WTC11 (cell line): ENCODE results near the gene ZSCAN2. TPM values are rescaled to one million over a fixed set of nuclear protein-coding genes. Genes with fewer than 3 reads are reported as not detected.

Experiments
- ATAC-seq: fragments of 200-7000 bp; cut with Tn5 transposase; 2 replicates; pipeline ENCODE4 v1.10.0; 2021; ENCODE audit warnings: mild to moderate bottlenecking, moderate library complexity
- CTCF ChIA-PET: fragments of 300-600 bp; sonication (Branson Sonifier 250); formaldehyde crosslinking; loops from one replicate; lab custom pipeline; 2021; ENCODE audit warnings: antibody characterized with exemption; lab: Charles Lee
- POLR2A ChIA-PET: fragments of 350-600 bp; sonication (Branson Sonifier 250); formaldehyde crosslinking; loops from one replicate; lab custom pipeline; 2021; ENCODE audit warnings: antibody characterized with exemption; lab: Charles Lee
- DNase-seq: peaks from one replicate; pipeline ENCODE4 v3.0.0; 2021; ENCODE audit warnings: low spot score
- H3K27ac Mint-ChIP-seq: 2 replicates; pipeline ENCODE4 v1.8.0; 2021; ENCODE audit warnings: mixed read lengths
- H3K27me3 Mint-ChIP-seq: 2 replicates; pipeline ENCODE4 v1.8.0; 2021; ENCODE audit warnings: low read depth, mild to moderate bottlenecking, moderate library complexity, mixed read lengths
- H3K36me3 Mint-ChIP-seq: 2 replicates; pipeline ENCODE4 v1.8.0; 2021; ENCODE audit warnings: mixed read lengths
- H3K4me1 Mint-ChIP-seq: 2 replicates; pipeline ENCODE4 v1.8.0; 2022; ENCODE audit warnings: mixed read lengths
- H3K4me3 Mint-ChIP-seq: 2 replicates; pipeline ENCODE4 v1.8.0; 2021; ENCODE audit warnings: mild to moderate bottlenecking, moderate library complexity, mixed read lengths
- H3K9me3 Mint-ChIP-seq: 2 replicates; pipeline ENCODE4 v1.8.0; 2021; ENCODE audit warnings: mixed read lengths
- AFF4 ChIP-seq: sonication (generic); formaldehyde crosslinking; IDR thresholded peaks from 2 replicates; pipeline ENCODE4 v1.8.1; 2023; ENCODE audit warnings: mild to moderate bottlenecking, missing genetic modification reagents, borderline replicate concordance
- ATF1 ChIP-seq: sonication (generic); formaldehyde crosslinking; IDR thresholded peaks from 2 replicates; pipeline ENCODE4 v1.8.1; 2023; ENCODE audit warnings: mild to moderate bottlenecking, moderate library complexity, missing genetic modification reagents
- ATF2 ChIP-seq: sonication (generic); formaldehyde crosslinking; IDR thresholded peaks from 2 replicates; pipeline ENCODE4 v1.8.1; 2022; ENCODE audit warnings: low read depth, missing genetic modification reagents, borderline replicate concordance
- ATF6 ChIP-seq: sonication (generic); formaldehyde crosslinking; IDR thresholded peaks from 2 replicates; pipeline ENCODE4 v1.8.1; 2023; ENCODE audit warnings: mild to moderate bottlenecking, missing genetic modification reagents
- CREB1 ChIP-seq: sonication (generic); formaldehyde crosslinking; IDR thresholded peaks from 2 replicates; pipeline ENCODE4 v1.8.0; 2023; ENCODE audit warnings: mild to moderate bottlenecking, missing genetic modification reagents
- E2F1 ChIP-seq: sonication (generic); formaldehyde crosslinking; IDR thresholded peaks from 2 replicates; pipeline ENCODE4 v1.8.0; 2022; ENCODE audit warnings: mild to moderate bottlenecking, missing genetic modification reagents
- EMX1 ChIP-seq: fragments of 250-450 bp; sonication (Bioruptor Pico); IDR thresholded peaks from 2 replicates; pipeline ENCODE4 v1.8.0; 2021; ENCODE audit warnings: mild to moderate bottlenecking
- ESRRA ChIP-seq: sonication (generic); formaldehyde crosslinking; IDR thresholded peaks from 2 replicates; pipeline ENCODE4 v1.8.1; 2022; ENCODE audit warnings: mild to moderate bottlenecking, missing genetic modification reagents, borderline replicate concordance
- JAZF1 ChIP-seq: fragments of 250-450 bp; sonication (Bioruptor Pico); IDR thresholded peaks from 2 replicates; pipeline ENCODE4 v1.9.0; 2021; ENCODE audit warnings: moderate library complexity, mild to moderate bottlenecking, inconsistent platforms
- MLX ChIP-seq: sonication (generic); formaldehyde crosslinking; IDR thresholded peaks from 2 replicates; pipeline ENCODE4 v1.8.1; 2023; ENCODE audit warnings: mild to moderate bottlenecking, missing genetic modification reagents, moderate library complexity
- PREB ChIP-seq: sonication (generic); formaldehyde crosslinking; IDR thresholded peaks from 2 replicates; pipeline ENCODE4 v1.8.1; 2022; ENCODE audit warnings: mild to moderate bottlenecking, missing genetic modification reagents, moderate library complexity, borderline replicate concordance
- TEAD1 ChIP-seq: sonication (generic); formaldehyde crosslinking; IDR thresholded peaks from 2 replicates; pipeline ENCODE4 v1.8.0; 2022; ENCODE audit warnings: mild to moderate bottlenecking, missing genetic modification reagents
- ZNF232 ChIP-seq: sonication (generic); formaldehyde crosslinking; IDR thresholded peaks from 2 replicates; pipeline ENCODE4 v1.8.0; 2022; ENCODE audit warnings: mild to moderate bottlenecking, missing genetic modification reagents
- ZNF425 ChIP-seq: fragments of 250-450 bp; sonication (Bioruptor Pico); conservative IDR thresholded peaks from 2 replicates; pipeline ENCODE4 v1.9.0; 2021; ENCODE audit warnings: mild to moderate bottlenecking
- ZNF512 ChIP-seq: sonication (generic); formaldehyde crosslinking; IDR thresholded peaks from 2 replicates; pipeline ENCODE4 v1.8.1; 2022; ENCODE audit warnings: missing genetic modification reagents, borderline replicate concordance
- total RNA-seq: library from RNA; stranded (reverse); gene quantifications from 3 replicates; pipeline ENCODE4 v1.2.3, GENCODE V29; 2021

Gene ZSCAN2
- total RNA-seq, 1 experiment from 2014 or later = 51.9 TPM

- TF ChIP-seq EMX1 (CRISPR knock-in tag) (no peak), ZNF425 (CRISPR knock-in tag) (no peak), ATF6 (CRISPR knock-in tag) (no peak), ZNF232 (CRISPR knock-in tag) (no peak), E2F1 (no peak), TEAD1 (CRISPR knock-in tag) (0 out of 2 replicates have a peak, but pooled peaks have one; percentile 10)
- TF ChIP-seq, all 79 proteins: peak for 6
Observed at GRCh38 chr15:84603630-84604379, 3.0 kb downstream of the ZSCAN2 start (continued).

GRCh38 chr15:84604826-84605553, 4.2 kb downstream of the ZSCAN2 start:
- H3K27me3 Mint-ChIP-seq = no peaks in the 10 kb centered on the region
- peaks cover 74% of the 10 kb centered on the region for H3K4me1 Mint-ChIP-seq
- H3K4me3 Mint-ChIP-seq = peak overlapping the region; percentile 87
- ATAC-seq (no peak), DNase-seq (no peak)
- CTCF ChIA-PET = interaction anchor here (0.9 to 1.5 kb wide), 3 partner anchors 17 to 34 kb away, joined by 3 to 5 read pairs (median 3); no protein-coding TSS in a partner anchor
- H3K36me3 Mint-ChIP-seq = peaks cover 49% of the 10 kb centered on the region
- POLR2A ChIA-PET = interaction anchor here (0.7 to 1.0 kb wide), 2 partner anchors 9 to 11 kb away, joined by 3 to 5 read pairs; no protein-coding TSS in a partner anchor
- H3K9me3 Mint-ChIP-seq = no peaks in the 10 kb centered on the region
- peak overlapping the region; percentile 54 for H3K27ac Mint-ChIP-seq
- TF ChIP-seq JAZF1 (CRISPR knock-in tag) = no peak
- no peak for TF ChIP-seq ATF2 (CRISPR knock-in tag)
- TF ChIP-seq MLX (CRISPR knock-in tag) = no peak
- TF ChIP-seq ATF1 (CRISPR knock-in tag) = no peak
- no peak for TF ChIP-seq CREB1 (CRISPR knock-in tag)
- no peak for TF ChIP-seq PREB (CRISPR knock-in tag)
- TF ChIP-seq ATF6 (CRISPR knock-in tag) = no peak
- TF ChIP-seq ESRRA (CRISPR knock-in tag) = no peak
- TF ChIP-seq ZNF512 (CRISPR knock-in tag) = no peak
- TF ChIP-seq AFF4 = no peak
